DND-41 (cell line): ENCODE results near the gene ADRA2B.

ENCODE experiments used
- CTCF ChIP-seq: IDR thresholded peaks from 2 replicates; pipeline ENCODE4 v1.5.1; 2012; ENCODE audit warnings: borderline replicate concordance, low read length, moderate library complexity, mild to moderate bottlenecking; ENCODE audit not compliant: poor library complexity, severe bottlenecking; ENCODE audit errors: extremely low read depth
- EZH2 ChIP-seq: IDR thresholded peaks from 3 replicates; pipeline ENCODE4 v1.6.1; 2012; ENCODE audit warnings: borderline replicate concordance, low read depth, mild to moderate bottlenecking, moderate library complexity, low read length, inconsistent platforms; ENCODE audit not compliant: severe bottlenecking

GRCh38 chr2:96120091-96120720 is 3.8 kb upstream of the ADRA2B start:
- TF ChIP-seq CTCF (no peak), EZH2 (no peak)
